Colonic mucosa (tissue), 4 donors: ENCODE results near the gene RAB39B. TPM values are rescaled to one million over a fixed set of nuclear protein-coding genes. Genes with fewer than 3 reads are reported as not detected.

ENCODE experiments used
- DNase-seq: peaks from one replicate; pipeline ENCODE4 v3.0.0-alpha.2; 2020
- H3K27ac ChIP-seq: fragments of 200-600 bp; one replicate; pipeline ENCODE4 v1.8.0; 2021
- H3K27me3 ChIP-seq: fragments of 200-600 bp; one replicate; pipeline ENCODE4 v1.8.0; 2021
- H3K36me3 ChIP-seq: fragments of 200-600 bp; one replicate; pipeline ENCODE4 v1.8.0; 2021
- H3K4me1 ChIP-seq: fragments of 200-600 bp; one replicate; pipeline ENCODE4 v1.8.0; 2021; ENCODE audit warnings: mild to moderate bottlenecking
- H3K4me3 ChIP-seq: fragments of 200-600 bp; one replicate; pipeline ENCODE4 v1.8.0; 2021
- H3K9ac ChIP-seq, 2 donors: one replicate each; pipeline ENCODE4 v1.7.0; 2013; ENCODE audit warnings: control low read depth in 2 of 2, low read depth in 2 of 2, low read length in 2 of 2
- H3K9me3 ChIP-seq: fragments of 200-600 bp; one replicate; pipeline ENCODE4 v1.8.0; 2021
- CTCF ChIP-seq: fragments of 200-600 bp; IDR thresholded peaks from one replicate; pipeline ENCODE4 v1.8.0; 2022; ENCODE audit warnings: antibody characterized with exemption, mild to moderate bottlenecking
- intact Hi-C: fragments of 100-400 bp; cut with DNase I; formaldehyde crosslinking; loops from one replicate; pipeline ENCODE4 v1.14.1; 2022
- total RNA-seq, 2 donors: library from RNA; stranded (reverse); fragmentation: NEBNext Ultra II Directional in 1 of 2; extraction: Animal tissue kit (Norgen Biotek cat#: 25700) in 1 of 2; gene quantifications; one replicate each; pipeline ENCODE4 v1.2.1, GENCODE V29; 2021
- donor health status: healthy.
- donor health status: DM: no; HTN: no; CAD: no.
- donor health status: DM: no; HTN: no; CAD: no.

Gene RAB39B
- total RNA-seq, 2 donors from 2014 or later = 0.13 to 0.17 TPM

DNA sequence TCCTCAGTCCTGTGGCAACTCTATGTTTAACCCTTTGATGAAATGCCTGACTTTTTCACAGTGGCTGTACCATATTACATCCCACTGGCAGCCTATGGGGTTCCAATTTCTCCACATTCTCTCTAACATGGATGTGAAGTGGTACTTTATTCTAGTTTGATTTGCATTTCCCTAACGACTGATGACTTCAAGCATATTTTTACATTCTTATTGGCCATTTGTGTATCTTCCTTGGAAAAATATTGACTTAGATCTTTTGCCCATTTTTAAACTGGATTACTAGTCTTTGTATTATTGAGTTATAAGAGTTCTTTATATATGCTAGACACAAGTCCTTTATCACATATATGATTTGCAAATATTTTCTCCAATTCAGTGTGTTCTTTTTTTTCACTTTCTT is 2.1 kb upstream of the RAB39B start:
- DNase-seq = no peak
- H3K9ac ChIP-seq = no peak overlapping the region
- TF ChIP-seq CTCF = no peak
- intact Hi-C loops = no loop called here
- H3K4me1 ChIP-seq = no peaks in the 10 kb centered on the region
- no peaks in the 10 kb centered on the region for H3K27me3 ChIP-seq
- no peak overlapping the region for H3K4me3 ChIP-seq
- no peak overlapping the region for H3K27ac ChIP-seq
- no peaks in the 10 kb centered on the region for H3K36me3 ChIP-seq
- no peaks in the 10 kb centered on the region for H3K9me3 ChIP-seq

DNA sequence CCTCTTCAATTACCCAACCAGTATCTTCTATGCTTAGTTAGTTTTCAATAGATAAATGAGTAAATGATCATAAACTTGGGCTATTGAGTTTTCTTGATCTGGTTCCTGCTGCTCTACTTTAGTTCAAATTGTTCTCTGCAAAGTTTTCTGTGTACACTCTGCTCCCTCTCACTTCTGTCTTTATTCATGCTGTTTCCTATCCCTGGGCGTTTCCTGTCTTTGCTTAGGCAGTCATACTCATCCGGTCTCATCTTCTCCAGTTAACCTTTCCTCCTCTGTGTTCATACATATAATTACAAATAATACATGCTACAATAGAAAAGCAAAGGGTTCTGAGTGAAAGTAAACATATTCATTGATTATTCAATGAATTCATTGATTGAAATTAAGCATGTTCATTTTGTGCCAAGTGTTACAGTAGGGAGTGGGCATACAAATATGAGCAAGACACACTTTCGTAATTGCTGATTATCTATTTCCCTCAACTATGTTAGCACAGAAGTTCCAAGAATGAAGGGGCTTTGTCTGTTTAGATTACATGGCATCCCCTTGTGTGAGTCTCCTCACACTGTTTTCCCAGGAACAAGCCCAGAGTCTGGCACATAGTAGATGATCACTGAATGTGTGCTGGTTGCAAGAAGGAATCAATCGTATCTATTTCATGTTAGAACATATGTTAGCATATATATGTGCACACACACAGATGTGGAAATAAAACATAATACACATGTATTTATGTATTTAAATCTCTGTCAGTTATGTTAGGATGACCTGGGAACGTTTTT is 1.1 kb downstream of the RAB39B start:
- intact Hi-C loops = no loop called here
- H3K36me3 ChIP-seq = no peaks in the 10 kb centered on the region
- DNase-seq = no peak
- H3K9ac ChIP-seq = peak overlapping the region in 1 of 2 donors; percentile 5
- H3K4me3 ChIP-seq = no peak overlapping the region
- TF ChIP-seq CTCF = no peak
- no peak overlapping the region for H3K27ac ChIP-seq
- H3K4me1 ChIP-seq = no peaks in the 10 kb centered on the region
- H3K9me3 ChIP-seq = no peaks in the 10 kb centered on the region
- no peaks in the 10 kb centered on the region for H3K27me3 ChIP-seq

- Histone ChIP-seq H3K4me3 (no peak overlapping the region), H3K27ac (no peak overlapping the region), H3K27me3 (no peaks in the 10 kb centered on the region), H3K4me1 (no peaks in the 10 kb centered on the region), H3K9ac (no peak overlapping the region), H3K36me3 (no peaks in the 10 kb centered on the region), H3K9me3 (no peaks in the 10 kb centered on the region)
- no peak for TF ChIP-seq CTCF
- intact Hi-C loops = no loop called here
- DNase-seq = no peak
These were observed 4.5 kb downstream of the RAB39B start for GRCh38 chrX:155259752-155260151.

GRCh38 chrX:155251391-155251790 is 12.9 kb downstream of the RAB39B start:
- Histone ChIP-seq H3K9me3 (no peaks in the 10 kb centered on the region), H3K36me3 (no peaks in the 10 kb centered on the region), H3K9ac (no peak overlapping the region), H3K4me1 (no peaks in the 10 kb centered on the region), H3K27me3 (no peaks in the 10 kb centered on the region), H3K27ac (no peak overlapping the region), H3K4me3 (no peak overlapping the region)
- TF ChIP-seq CTCF = no peak
- DNase-seq = no peak
- intact Hi-C loops = no loop called here

DNA sequence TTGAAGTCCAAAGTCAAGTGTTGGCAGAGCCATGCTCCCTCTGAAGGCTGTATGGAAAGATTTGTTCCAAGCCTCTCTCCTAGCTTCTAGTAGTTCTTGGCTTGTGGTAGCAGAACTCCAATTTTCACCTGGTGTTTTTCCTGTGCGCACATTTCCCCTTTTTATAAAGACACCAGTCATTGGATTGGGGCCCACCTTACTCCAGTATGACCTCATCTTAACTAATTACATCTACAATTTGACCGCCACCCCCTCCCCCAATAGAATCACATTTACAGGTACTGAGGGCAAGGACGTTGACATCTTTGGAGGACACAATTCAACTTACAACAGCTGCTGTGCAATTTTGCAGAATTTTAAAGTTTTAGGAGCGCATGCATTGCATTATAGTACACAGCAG is 16.8 kb downstream of the RAB39B start:
- H3K36me3 ChIP-seq = no peaks in the 10 kb centered on the region
- H3K4me3 ChIP-seq = no peak overlapping the region
- H3K9me3 ChIP-seq = no peaks in the 10 kb centered on the region
- intact Hi-C loops = no loop called here
- no peak for DNase-seq
- TF ChIP-seq CTCF = no peak
- H3K27ac ChIP-seq = no peak overlapping the region
- H3K27me3 ChIP-seq = no peaks in the 10 kb centered on the region
- H3K4me1 ChIP-seq = no peaks in the 10 kb centered on the region
- H3K9ac ChIP-seq = no peak overlapping the region
